Measurements from ENCODE around the gene PLPP2.

GRCh38 chr19:322616-323015 lies 31.4 kb upstream of the PLPP2 start:
- TF ChIP-seq CTCF (optimal IDR thresholded peaks at IDR 0.05 in 1 of 3, IDR thresholded peaks at IDR 0.05 in 1 of 3, conservative IDR thresholded peaks at IDR 0.05 in 1 of 3; ENCODE audit: extremely low read depth in 1 of 3, insufficient read depth in 2 of 3, low read length in 3 of 3) (no peak), EZH2 (IDR thresholded peaks at IDR 0.05; ENCODE audit: low read length) (no peak)
